IMR-90 (cell line): ENCODE data around the gene KLHL11. TPM values are rescaled to one million over a fixed set of nuclear protein-coding genes. Genes with fewer than 3 reads are reported as not detected.

Source experiments
- ATAC-seq: fragments of 200-7000 bp; cut with Tn5 transposase; 2 replicates; pipeline ENCODE4 v1.9.1; 2020; ENCODE audit warnings: low read depth, mild to moderate bottlenecking, moderate library complexity
- BruUV-seq: library from RNA; stranded (reverse); fragments of 400-500 nt; replicated peaks from 2 replicates; lab custom pipeline; 2021; lab: Mats Ljungman, UMichigan
- CTCF ChIA-PET: fragments of 300-600 bp; formaldehyde crosslinking; extraction: SDS; loops from one replicate; lab custom pipeline; 2021; ENCODE audit warnings: antibody characterized with exemption; lab: Yijun Ruan, JAX
- POLR2A ChIA-PET: fragments of 300-600 bp; sonication (Branson Sonifier 250); formaldehyde crosslinking; loops from one replicate; lab custom pipeline; 2022; ENCODE audit warnings: antibody characterized with exemption; ENCODE audit not compliant: unreplicated experiment; lab: Charles Lee
- DNase-seq: peaks from one replicate; pipeline ENCODE4 v3.0.0; 2013
- H2AFZ ChIP-seq: replicated peaks from 2 replicates; pipeline ENCODE3; 2013; ENCODE audit warnings: low read length, mild to moderate bottlenecking; ENCODE audit not compliant: poor library complexity
- H2AK5ac ChIP-seq: 2 replicates; pipeline ENCODE4 v1.6.1; 2013; ENCODE audit warnings: low read depth, low read length, inconsistent platforms
- H2AK9ac ChIP-seq: replicated peaks from 2 replicates; pipeline ENCODE3; 2013; ENCODE audit warnings: mild to moderate bottlenecking, low read depth, low read length, moderate library complexity; ENCODE audit not compliant: poor library complexity
- H2BK120ac ChIP-seq: 2 replicates; pipeline ENCODE4 v1.6.1; 2013; ENCODE audit warnings: low read depth, low read length, inconsistent platforms
- H2BK15ac ChIP-seq: 3 replicates; pipeline ENCODE4 v1.6.1; 2013; ENCODE audit warnings: low read depth, low read length, inconsistent platforms
- H2BK20ac ChIP-seq: 2 replicates; pipeline ENCODE4 v1.6.1; 2013; ENCODE audit warnings: low read depth, mild to moderate bottlenecking, inconsistent platforms, low read length, moderate library complexity
- H2BK5ac ChIP-seq: 2 replicates; pipeline ENCODE4 v1.6.1; 2013; ENCODE audit warnings: mild to moderate bottlenecking, low read depth, low read length, inconsistent platforms; ENCODE audit not compliant: poor library complexity, severe bottlenecking
- H3K14ac ChIP-seq: replicated peaks from 2 replicates; pipeline ENCODE4 v1.6.1; 2013; ENCODE audit warnings: low read depth, low read length, inconsistent platforms
- H3K18ac ChIP-seq: 2 replicates; pipeline ENCODE4 v1.6.1; 2013; ENCODE audit warnings: low read depth, low read length, control low read depth
- H3K23ac ChIP-seq: 2 replicates; pipeline ENCODE4 v1.6.1; 2013; ENCODE audit warnings: low read depth, low read length, inconsistent platforms
- H3K27ac ChIP-seq: 2 replicates; pipeline ENCODE4 v1.5.1; 2013; ENCODE audit warnings: mild to moderate bottlenecking, control low read depth, low read length; ENCODE audit not compliant: insufficient read depth
- H3K27me3 ChIP-seq: 2 replicates; pipeline ENCODE4 v1.6.1; 2013; ENCODE audit warnings: low read length; ENCODE audit not compliant: control insufficient read depth, insufficient read depth
- H3K36me3 ChIP-seq: 2 replicates; pipeline ENCODE4 v1.6.1; 2013; ENCODE audit warnings: low read length, mixed read lengths; ENCODE audit not compliant: control insufficient read depth, insufficient read depth
- H3K4ac ChIP-seq: 2 replicates; pipeline ENCODE4 v1.6.1; 2013; ENCODE audit warnings: low read depth, low read length, inconsistent platforms
- H3K4me1 ChIP-seq: 2 replicates; pipeline ENCODE4 v1.6.1; 2013; ENCODE audit warnings: low read length, mixed read lengths; ENCODE audit not compliant: control insufficient read depth, insufficient read depth
- H3K4me2 ChIP-seq: 2 replicates; pipeline ENCODE4 v1.6.1; 2013; ENCODE audit warnings: low read depth, mild to moderate bottlenecking, control low read depth, low read length, moderate library complexity
- H3K4me3 ChIP-seq: 2 replicates; pipeline ENCODE4 v1.5.1; 2013; ENCODE audit warnings: low read depth, mild to moderate bottlenecking, control low read depth, low read length, moderate library complexity; ENCODE audit not compliant: insufficient read depth
- H3K56ac ChIP-seq: 2 replicates; pipeline ENCODE4 v1.6.1; 2013; ENCODE audit warnings: low read length, inconsistent platforms; ENCODE audit not compliant: insufficient read depth; ENCODE audit errors: extremely low read depth
- H3K79me1 ChIP-seq, 2 experiments: 2 replicates each; pipeline ENCODE4 v1.6.1; 2013; ENCODE audit warnings: low read length in 2 of 2, inconsistent platforms in 1 of 2, low read depth in 1 of 2
- H3K9ac ChIP-seq: 2 replicates; pipeline ENCODE4 v1.6.1; 2013; ENCODE audit warnings: low read depth, low read length, control low read depth
- H3K9me1 ChIP-seq: 2 replicates; pipeline ENCODE4 v1.6.1; 2013; ENCODE audit warnings: low read length, inconsistent platforms; ENCODE audit not compliant: insufficient read depth
- H3K9me3 ChIP-seq: 2 replicates; pipeline ENCODE4 v1.6.1; 2013; ENCODE audit warnings: low read length; ENCODE audit not compliant: control insufficient read depth, insufficient read depth
- H4K20me1 ChIP-seq: 2 replicates; pipeline ENCODE4 v1.6.1; 2013; ENCODE audit warnings: low read length, inconsistent platforms; ENCODE audit not compliant: insufficient read depth
- H4K5ac ChIP-seq: 2 replicates; pipeline ENCODE4 v1.6.1; 2013; ENCODE audit warnings: mild to moderate bottlenecking, low read depth, low read length, control low read depth
- H4K8ac ChIP-seq, 2 experiments: 2 replicates each; pipeline ENCODE4 v1.6.1; 2013; ENCODE audit warnings: low read depth in 2 of 2, low read length in 2 of 2, control low read depth in 1 of 2, inconsistent platforms in 1 of 2
- H4K91ac ChIP-seq: 2 replicates; pipeline ENCODE4 v1.6.1; 2013; ENCODE audit warnings: low read depth, low read length, inconsistent platforms; ENCODE audit not compliant: insufficient read depth
- BHLHE40 ChIP-seq: fragments of 150-350 bp; IDR thresholded peaks from 2 replicates; pipeline ENCODE4 v1.6.1; 2016; ENCODE audit warnings: mild to moderate bottlenecking, low read depth, low read length
- CEBPB ChIP-seq: IDR thresholded peaks from 2 replicates; pipeline ENCODE4 v1.6.1; 2012; ENCODE audit warnings: low read depth, low read length, improper control_type of control experiment
- CHD1 ChIP-seq: IDR thresholded peaks from 2 replicates; pipeline ENCODE4 v1.6.1; 2012; ENCODE audit warnings: low read depth, low read length, improper control_type of control experiment
- CTCF ChIP-seq: conservative IDR thresholded peaks from 2 replicates; pipeline ENCODE4 v1.5.1; 2012; ENCODE audit warnings: mild to moderate bottlenecking, low read depth, low read length, improper control_type of control experiment
- ELK1 ChIP-seq: fragments of 150-350 bp; IDR thresholded peaks from 2 replicates; pipeline ENCODE4 v1.6.1; 2016; ENCODE audit warnings: low read depth, mild to moderate bottlenecking, low read length, moderate library complexity, borderline replicate concordance
- FOS ChIP-seq: fragments of 150-350 bp; IDR thresholded peaks from 2 replicates; pipeline ENCODE4 v1.6.1; 2016; ENCODE audit warnings: low read depth, low read length
- MAFK ChIP-seq: IDR thresholded peaks from 2 replicates; pipeline ENCODE4 v1.6.1; 2012; ENCODE audit warnings: low read depth, low read length, improper control_type of control experiment
- MAZ ChIP-seq: IDR thresholded peaks from 2 replicates; pipeline ENCODE4 v1.6.1; 2012; ENCODE audit warnings: low read depth, mild to moderate bottlenecking, low read length, improper control_type of control experiment, moderate library complexity, borderline replicate concordance
- MXI1 ChIP-seq: IDR thresholded peaks from 2 replicates; pipeline ENCODE4 v1.6.1; 2012; ENCODE audit warnings: low read depth, mild to moderate bottlenecking, low read length, moderate library complexity, borderline replicate concordance
- NFE2L2 ChIP-seq: fragments of 150-350 bp; IDR thresholded peaks from 2 replicates; pipeline ENCODE4 v1.6.1; 2016; ENCODE audit warnings: low read depth, mild to moderate bottlenecking, low read length
- POLR2A ChIP-seq: IDR thresholded peaks from 2 replicates; pipeline ENCODE4 v1.6.1; 2012; ENCODE audit warnings: mild to moderate bottlenecking, low read depth, low read length
- RAD21 ChIP-seq: IDR thresholded peaks from 2 replicates; pipeline ENCODE4 v1.6.1; 2012; ENCODE audit warnings: low read length, improper control_type of control experiment
- RCOR1 ChIP-seq: IDR thresholded peaks from 2 replicates; pipeline ENCODE4 v1.6.1; 2012; ENCODE audit warnings: mild to moderate bottlenecking, low read length, improper control_type of control experiment; ENCODE audit not compliant: insufficient replicate concordance
- RFX5 ChIP-seq: IDR thresholded peaks from 2 replicates; pipeline ENCODE4 v1.8.0; 2012; ENCODE audit warnings: low read depth, mild to moderate bottlenecking, low read length, moderate library complexity
- SMC3 ChIP-seq: fragments of 150-350 bp; IDR thresholded peaks from 2 replicates; pipeline ENCODE4 v1.6.1; 2016; ENCODE audit warnings: low read depth, mild to moderate bottlenecking, antibody characterized with exemption, low read length, moderate library complexity
- USF2 ChIP-seq: fragments of 150-350 bp; IDR thresholded peaks from 2 replicates; pipeline ENCODE4 v1.6.1; 2017; ENCODE audit warnings: mild to moderate bottlenecking, antibody characterized with exemption, low read length, low read depth
- WGBS, 2 experiments: methylation state at CpG; one replicate each; pipeline versions ENCODE4 v1.1.5 to v1.1.7; 2013; ENCODE audit warnings: missing lambda C conversion rate in 2 of 2; ENCODE audit not compliant: insufficient read length in 1 of 2; ENCODE audit errors: extremely low coverage in 2 of 2; 5-methylcytosine and 5-hydroxymethylcytosine counted together
- dilution Hi-C: fragments of 300-500 bp; cut with HindIII; formaldehyde crosslinking; loops from one replicate; pipeline ENCODE4 v1.14.3; 2018; ENCODE audit warnings: low sequenced_read_pairs; ENCODE audit not compliant: unreplicated experiment
- in situ Hi-C: fragments of 300-500 bp; cut with MboI; formaldehyde crosslinking; loops from 3 replicates; pipeline ENCODE4 v1.14.3; 2019; ENCODE audit warnings: low sequenced_read_pairs, inconsistent platforms, mixed read lengths
- intact Hi-C: fragments of 100-400 bp; cut with micrococcal nuclease; formaldehyde crosslinking; loops from 2 replicates; pipeline ENCODE4 v1.10.0; 2022
- polyA plus RNA-seq, 3 experiments: library from polyadenylated mRNA; depleted of rRNA; stranded (reverse); fragments of >200 nt; gene quantifications; 2 replicates each; pipeline ENCODE4 v1.2.3, GENCODE V29; 2012; ENCODE audit warnings: low replicate concordance in 1 of 3
- total RNA-seq: library from RNA; depleted of rRNA; stranded (reverse); fragments of >200 nt; gene quantifications from 2 replicates; pipeline ENCODE4 v1.2.3, GENCODE V29; 2012

KLHL11 gene
- total and polyA plus RNA-seq, 2 of the 4 experiments (the other 2 are of a cell fraction): 4.1 to 38.5 TPM

DNA sequence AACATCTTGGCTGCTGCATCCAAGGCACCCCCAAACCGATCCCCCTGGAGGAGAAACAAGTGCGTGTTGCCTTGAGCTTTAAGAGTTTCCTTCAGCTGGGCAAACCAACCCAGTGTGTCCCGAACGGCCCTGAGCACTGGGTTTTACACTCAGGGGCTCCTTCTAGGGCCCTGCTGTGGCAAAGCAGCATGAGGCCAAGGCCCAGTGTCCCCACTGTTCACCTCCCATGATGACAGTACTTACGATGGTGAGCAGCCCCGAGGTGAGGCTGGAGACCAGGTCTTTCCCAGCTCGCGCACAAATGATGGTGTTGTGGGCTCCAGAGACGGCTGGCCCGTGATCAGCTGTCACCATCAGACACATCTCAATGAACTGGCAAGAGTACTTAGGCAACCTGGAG lies 6.6 kb upstream of the KLHL11 start:
- H2AK9ac ChIP-seq: no peak overlapping the region
- H3K4me2 ChIP-seq: no peak overlapping the region
- no peaks in the 10 kb centered on the region for H3K27me3 ChIP-seq
- H3K36me3 ChIP-seq: peaks cover 55% of the 10 kb centered on the region
- CTCF ChIA-PET: no interaction called here
- H3K56ac ChIP-seq: no peak overlapping the region
- H3K18ac ChIP-seq: no peak overlapping the region
- no peak overlapping the region for H3K14ac ChIP-seq
- POLR2A ChIA-PET: no interaction called here
- H3K27ac ChIP-seq: no peak overlapping the region
- H3K4ac ChIP-seq: no peak overlapping the region
- H3K79me1 ChIP-seq: peaks cover 7 to 29% of the 10 kb centered on the region in 2 experiments
- no peak overlapping the region for H4K8ac ChIP-seq
- DNase-seq: no peak
- 0 out of 2 replicates have a peak, but pooled peaks cover 3% of the 10 kb centered on the region for H3K9me1 ChIP-seq
- H3K9ac ChIP-seq: no peak overlapping the region
- no peaks in the 10 kb centered on the region for H3K9me3 ChIP-seq
- in situ Hi-C loops: no loop called here
- no peaks in the 10 kb centered on the region for H3K4me1 ChIP-seq
- no TSS peak for BruUV-seq
- no peak overlapping the region for H4K5ac ChIP-seq
- H3K23ac ChIP-seq: no peak overlapping the region
- no peak overlapping the region for H4K91ac ChIP-seq
- dilution Hi-C loops: no loop called here
- no peak overlapping the region for H3K4me3 ChIP-seq
- H2BK120ac ChIP-seq: no peak overlapping the region
- TF ChIP-seq POLR2A (no peak), NFE2L2 (no peak), MAZ (no peak), CHD1 (no peak), BHLHE40 (no peak), SMC3 (no peak), CTCF (no peak), FOS (no peak), CEBPB (no peak), RCOR1 (no peak), RFX5 (no peak), MXI1 (no peak), ELK1 (no peak), USF2 (no peak), RAD21 (no peak), MAFK (no peak)
- ATAC-seq: no peak
- H2BK5ac ChIP-seq: no peak overlapping the region
- intact Hi-C loops: no loop called here
- 0 out of 2 replicates have a peak, but pooled peaks cover 4% of the 10 kb centered on the region for H4K20me1 ChIP-seq
- H2BK20ac ChIP-seq: no peak overlapping the region
- 88% methylated on average over 4 of the region's 10 CpGs; no CpG with 5 or more reads in 1 of the 2 experiments for WGBS, 2 experiments
- no peak overlapping the region for H2BK15ac ChIP-seq
- H2AK5ac ChIP-seq: no peak overlapping the region
- H2AFZ ChIP-seq: no peak overlapping the region
